ENCODE measurements around the gene SGMS1.

GRCh38 chr10:50387732-50388073 is 236.1 kb downstream of the SGMS1 start:
- TF ChIP-seq CTCF (IDR thresholded peaks at IDR 0.05) = no peak
- TF ChIP-seq POLR2A (IDR thresholded peaks at IDR 0.05) = no peak
- TF ChIP-seq POLR2AphosphoS5 (IDR thresholded peaks at IDR 0.05) = no peak

Data from prostate gland (tissue), 2 donors.